HG02970 (cell line): ENCODE results near the gene RFX7.
"Not testable (repeated sequence)": the region's sequence is repeated elsewhere in the genome, so short reads cannot be mapped to it uniquely, and the experiment has no call there.

ENCODE experiments used
- ATAC-seq: cut with Tn5 transposase; IDR thresholded peaks from one replicate; pipeline ENCODE4 v1.9.1; 2021; ENCODE audit warnings: mild to moderate bottlenecking, moderate library complexity, moderate number of reproducible peaks; ENCODE audit not compliant: unreplicated experiment, low FRiP score

The RFX7 gene

GRCh38 chr15:56208185-56208584 lies 35.5 kb downstream of the RFX7 start:
- no peak for ATAC-seq

- no peak for ATAC-seq
These were observed 36.0 kb downstream of the RFX7 start for GRCh38 chr15:56207711-56208110.

GRCh38 chr15:56207092-56207491 lies 36.6 kb downstream of the RFX7 start:
- ATAC-seq: no peak

GRCh38 chr15:56205061-56205876 lies 38.4 kb downstream of the RFX7 start:
- no peak for ATAC-seq

GRCh38 chr15:56203312-56203922 lies 40.3 kb downstream of the RFX7 start:
- not testable (repeated sequence) for ATAC-seq

- no peak for ATAC-seq
These were observed 41.0 kb downstream of the RFX7 start for GRCh38 chr15:56202701-56203100.

- no peak for ATAC-seq
These were observed 44.6 kb downstream of the RFX7 start for GRCh38 chr15:56199038-56199437.

- ATAC-seq: no peak
These were observed 49.6 kb downstream of the RFX7 start for GRCh38 chr15:56194035-56194434.

- no peak for ATAC-seq
These were observed 50.8 kb downstream of the RFX7 start for GRCh38 chr15:56192659-56193442.

GRCh38 chr15:56187665-56188064 lies 56.0 kb downstream of the RFX7 start:
- ATAC-seq: no peak

- no peak for ATAC-seq
These were observed 57.7 kb downstream of the RFX7 start for GRCh38 chr15:56185980-56186379.

- no peak for ATAC-seq
These were observed 59.2 kb downstream of the RFX7 start for GRCh38 chr15:56184516-56184915.

GRCh38 chr15:56180851-56181250 lies 62.8 kb downstream of the RFX7 start:
- ATAC-seq: no peak

- no peak for ATAC-seq
These were observed 66.7 kb downstream of the RFX7 start for GRCh38 chr15:56176996-56177395.

- no peak for ATAC-seq
These were observed 67.9 kb downstream of the RFX7 start for GRCh38 chr15:56175788-56176187.

- ATAC-seq: no peak
These were observed 69.0 kb downstream of the RFX7 start for GRCh38 chr15:56174649-56175048.

- no peak for ATAC-seq
These were observed 75.3 kb downstream of the RFX7 start for GRCh38 chr15:56168394-56168793.

- no peak for ATAC-seq
These were observed 78.4 kb downstream of the RFX7 start for GRCh38 chr15:56165234-56165633.

- no peak for ATAC-seq
These were observed 82.7 kb downstream of the RFX7 start for GRCh38 chr15:56160966-56161365.

- no peak for ATAC-seq
These were observed 86.8 kb downstream of the RFX7 start for GRCh38 chr15:56156877-56157276.

- ATAC-seq: not testable (repeated sequence)
These were observed 88.4 kb downstream of the RFX7 start for GRCh38 chr15:56155278-56155677.
